HFF-Myc (cell line): ENCODE measurements around the gene EDC4.

Experiments
- DNase-seq: peaks from one replicate; pipeline ENCODE4 v3.0.0-alpha.2; 2011; ENCODE audit warnings: low read depth; ENCODE audit errors: extremely low read depth
- H3K4me3 ChIP-seq: replicated peaks from 2 replicates; pipeline ENCODE4 v1.5.1; 2011; ENCODE audit warnings: low read depth, mild to moderate bottlenecking, control low read depth, low read length
- CTCF ChIP-seq: IDR thresholded peaks from 2 replicates; pipeline ENCODE4 v1.5.1; 2012; ENCODE audit warnings: mild to moderate bottlenecking, low read depth, low read length, control low read depth; ENCODE audit errors: missing control alignments

EDC4 gene

DNA sequence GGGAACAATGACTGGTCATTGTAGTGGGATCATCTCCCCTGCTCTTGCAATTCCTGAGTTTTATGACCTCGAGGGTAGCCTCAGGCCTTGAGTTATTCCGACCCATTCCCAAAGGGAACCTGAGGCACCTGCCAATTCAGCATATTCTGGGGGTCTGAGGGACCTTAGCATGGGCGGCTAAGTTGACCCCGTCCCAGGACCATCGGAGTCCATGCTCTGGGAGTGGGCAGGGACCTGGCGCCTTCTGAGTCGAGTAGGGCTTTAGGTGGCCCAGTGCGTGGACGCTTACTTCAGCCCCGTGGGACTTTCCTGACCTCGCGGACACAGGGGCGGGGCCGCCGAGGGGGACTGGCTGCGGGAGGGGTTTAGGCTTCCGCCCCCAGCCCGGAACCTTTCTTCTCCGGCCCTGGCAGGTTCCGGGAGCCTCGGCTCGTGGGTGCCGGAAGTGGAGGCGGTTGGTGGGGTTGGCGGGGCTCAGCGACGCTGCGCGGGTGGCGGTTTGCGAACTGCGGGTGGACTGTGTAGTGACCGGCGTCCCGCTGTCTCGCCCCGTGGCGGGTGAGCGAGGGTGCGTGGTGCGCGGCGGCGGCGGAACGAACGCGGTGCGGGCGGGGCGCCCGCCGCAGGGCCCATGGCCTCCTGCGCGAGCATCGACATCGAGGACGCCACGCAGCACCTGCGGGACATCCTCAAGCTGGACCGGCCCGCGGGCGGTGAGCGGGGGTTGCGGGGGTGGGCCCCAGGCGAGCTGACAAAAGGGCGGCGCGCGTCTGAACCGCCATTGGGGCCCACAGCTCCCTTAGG is at the start of gene EDC4:
TSS of gene EDC4 (plus strand) at position 422 of the 804 bp plus-strand sequence. CDS start at position 632, 210 bp downstream.
- TF ChIP-seq CTCF: no peak
- peak within 1 kb of the TSS; percentile 93 for H3K4me3 ChIP-seq
- DNase-seq: no peak

DNA sequence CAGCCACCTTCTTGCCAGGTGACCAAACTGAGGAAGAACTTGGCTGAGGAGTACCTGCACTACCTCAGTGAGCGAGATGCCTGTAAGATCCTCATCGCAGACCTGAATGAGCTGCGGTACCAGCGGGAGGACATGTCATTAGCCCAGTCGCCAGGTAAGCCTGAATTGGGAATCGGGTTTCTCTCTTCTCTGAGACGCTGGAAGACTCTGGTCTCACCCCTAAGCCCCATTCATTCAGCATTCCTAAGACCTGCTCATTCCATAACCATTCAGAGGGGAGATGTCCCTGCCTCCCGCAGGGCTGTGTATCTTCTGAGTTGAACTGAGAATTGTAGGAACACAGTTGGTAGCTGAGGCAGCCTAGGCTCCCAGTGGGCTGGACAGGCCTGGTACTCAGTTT is 47.7 kb upstream of the EDC4 start:
- TF ChIP-seq CTCF: no peak
- no peak overlapping the region for H3K4me3 ChIP-seq
- DNase-seq: no peak

DNA sequence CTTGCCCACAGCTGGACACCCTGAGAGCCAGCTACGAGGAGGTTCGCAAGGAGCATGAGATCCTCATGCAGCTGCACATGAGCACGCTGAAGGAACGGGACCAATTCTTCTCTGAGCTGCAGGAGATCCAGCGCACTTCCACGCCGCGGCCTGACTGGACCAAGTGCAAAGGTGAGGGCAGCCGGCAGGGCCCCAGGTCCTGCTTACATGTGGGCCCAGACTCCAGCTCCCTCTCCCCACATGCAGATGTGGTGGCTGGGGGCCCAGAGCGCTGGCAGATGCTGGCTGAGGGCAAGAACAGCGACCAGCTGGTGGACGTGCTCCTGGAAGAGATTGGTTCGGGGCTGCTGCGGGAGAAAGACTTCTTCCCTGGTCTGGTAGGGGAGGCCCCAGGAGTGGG is 46.9 kb upstream of the EDC4 start:
- DNase-seq: no peak
- no peak for TF ChIP-seq CTCF
- H3K4me3 ChIP-seq: no peak overlapping the region

DNA sequence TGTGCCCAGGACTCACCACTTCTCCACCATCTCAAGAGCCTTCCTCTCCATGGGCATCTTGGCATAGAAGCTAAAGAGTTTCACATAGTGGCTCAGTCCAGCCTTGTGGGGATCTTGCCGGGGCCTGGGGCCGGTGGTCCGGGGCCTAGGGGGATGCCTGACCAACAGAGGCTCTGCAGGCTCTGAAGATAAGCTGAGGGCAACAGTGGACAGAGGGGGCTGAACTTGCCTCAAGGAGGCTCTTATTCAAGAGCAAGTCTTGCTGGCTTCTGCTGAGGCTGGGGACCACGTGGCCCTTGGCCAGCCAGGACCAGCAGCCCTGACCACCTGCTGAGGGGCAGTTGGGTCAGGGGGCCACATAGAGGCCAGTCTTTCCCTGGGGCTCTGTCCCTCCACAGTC is 44.2 kb upstream of the EDC4 start:
- DNase-seq: no peak
- H3K4me3 ChIP-seq: no peak overlapping the region
- no peak for TF ChIP-seq CTCF

- TF ChIP-seq CTCF: no peak
- DNase-seq: no peak
- H3K4me3 ChIP-seq: peak overlapping the region; percentile 62
Measured at GRCh38 chr16:67833030-67833414, 39.8 kb upstream of the EDC4 start.

DNA sequence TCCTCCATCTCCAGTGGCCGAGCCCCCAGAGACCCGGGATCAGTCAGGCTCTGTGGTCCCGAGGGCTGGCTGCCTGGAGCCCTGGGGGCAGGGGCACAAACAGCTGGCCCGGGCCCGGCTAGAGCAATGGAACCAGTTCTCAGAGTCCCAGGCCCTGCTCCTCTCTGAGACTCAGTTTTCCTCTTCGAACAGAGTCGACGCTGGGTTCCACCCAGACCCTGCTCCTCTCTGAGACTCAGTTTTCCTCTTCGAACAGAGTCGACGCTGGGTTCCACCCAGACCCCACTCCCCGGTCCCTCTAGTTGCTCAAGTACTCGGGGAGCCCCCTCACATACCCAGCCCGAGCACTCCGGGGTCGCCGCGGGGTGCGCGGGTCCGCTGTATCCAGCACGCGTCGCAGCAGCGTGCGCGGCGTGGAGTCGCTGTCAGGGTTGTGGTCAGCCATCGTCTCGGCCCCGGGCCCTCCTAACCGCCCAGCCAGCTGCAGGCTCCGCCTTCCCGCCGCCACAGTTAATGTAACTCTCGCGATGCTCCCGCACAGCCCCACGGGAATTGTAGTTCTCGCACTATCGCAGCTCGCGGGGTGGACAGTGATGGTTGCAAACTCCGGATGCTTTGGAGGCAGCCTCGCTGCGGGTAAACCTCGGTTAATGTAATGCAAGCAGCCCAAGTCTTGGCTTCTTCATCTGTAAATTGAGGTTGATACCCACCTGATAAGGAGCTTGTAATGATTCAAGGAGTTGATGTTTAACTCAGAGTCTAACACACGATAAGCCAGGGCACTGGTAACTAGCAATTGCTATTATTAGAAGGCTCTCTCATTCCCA is 39.2 kb upstream of the EDC4 start:
- TF ChIP-seq CTCF: no peak
- peak; percentile 76 for DNase-seq
- peak overlapping the region; percentile 62 for H3K4me3 ChIP-seq
